Ascending aorta (tissue), 2 donors: ENCODE results near the gene ADCY7. TPM values are rescaled to one million over a fixed set of nuclear protein-coding genes. Genes with fewer than 3 reads are reported as not detected.

Source experiments
- DNase-seq, 2 donors: peaks; one replicate each; pipeline ENCODE4 v3.0.0-alpha.2; 2019; ENCODE audit warnings: low spot score in 2 of 2
- H3K27ac ChIP-seq, 2 donors: fragments of 200-600 bp; sonication (generic); one replicate each; pipeline ENCODE4 v1.5.1; 2016 to 2017; ENCODE audit warnings: mild to moderate bottlenecking in 1 of 2
- H3K27me3 ChIP-seq: fragments of 200-600 bp; sonication (generic); one replicate; pipeline ENCODE4 v1.5.1; 2017
- H3K36me3 ChIP-seq, 2 donors: fragments of 200-600 bp; sonication (generic); one replicate each; pipeline ENCODE4 v1.5.1; 2016
- H3K4me1 ChIP-seq, 2 donors: fragments of 200-600 bp; sonication (generic); one replicate each; pipeline ENCODE4 v1.5.1; 2016 to 2017; ENCODE audit warnings: mild to moderate bottlenecking in 1 of 2
- H3K4me3 ChIP-seq, 2 donors: fragments of 200-600 bp; sonication (generic); one replicate each; pipeline ENCODE4 v1.5.1; 2016 to 2017; ENCODE audit warnings: mild to moderate bottlenecking in 1 of 2
- H3K9me3 ChIP-seq, 2 donors: fragments of 200-600 bp; sonication (generic); one replicate each; pipeline ENCODE4 v1.5.1; 2016
- CTCF ChIP-seq, 3 experiments: fragments of 200-600 bp in 2 of 3; fragments of 450-650 bp in 1 of 3; sonication (generic) in 2 of 3; IDR thresholded peaks; one replicate each; pipeline ENCODE4 v1.5.1; 2016 to 2019; ENCODE audit warnings: antibody characterized with exemption in 3 of 3, mild to moderate bottlenecking in 1 of 3, moderate library complexity in 1 of 3
- intact Hi-C: fragments of 100-400 bp; cut with DNase I; formaldehyde crosslinking; loops from one replicate; pipeline ENCODE4 v1.15.1; 2023
- total RNA-seq: library from RNA; depleted of rRNA; stranded (reverse); fragments of >200 nt; gene quantifications from one replicate; pipeline ENCODE4 v1.1.0, GENCODE V29; 2016

The ADCY7 gene
- total RNA-seq, 1 donor from 2014 or later: 8.2 TPM

DNA sequence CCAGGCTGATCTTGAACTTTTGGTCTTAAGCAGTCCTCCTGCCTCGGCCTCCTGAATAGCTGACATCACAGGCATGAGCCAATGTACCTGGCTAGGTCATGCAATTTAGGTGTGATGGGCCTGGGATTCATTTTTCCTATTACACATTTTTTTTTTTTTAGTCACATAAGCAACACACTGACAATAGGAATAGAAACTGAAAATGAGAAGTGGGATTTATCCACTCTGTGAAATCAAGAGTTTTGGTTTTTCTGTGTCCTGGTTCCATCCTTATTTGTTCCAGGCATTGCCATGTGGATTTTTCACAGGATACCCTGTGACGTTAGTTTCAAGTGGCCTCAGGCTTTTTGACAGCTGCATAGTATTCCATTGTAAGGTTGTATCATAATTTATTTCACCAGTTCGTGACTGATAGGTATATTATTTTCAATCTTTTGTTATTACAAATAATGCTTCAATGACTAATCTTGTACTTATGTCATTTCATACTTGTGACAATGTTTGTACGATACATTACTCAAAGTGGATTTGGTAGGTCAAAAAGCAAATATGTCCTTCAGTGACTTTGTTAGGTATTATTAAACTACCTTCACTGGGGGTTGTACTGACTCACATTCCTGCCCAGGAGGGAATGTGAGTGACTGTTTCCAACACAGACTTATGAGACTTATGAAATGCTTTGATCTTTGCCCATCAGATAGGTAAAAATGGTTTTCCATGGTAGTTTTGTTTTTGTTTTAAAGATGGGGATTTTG lies 10.6 kb downstream of the ADCY7 start:
- DNase-seq: no peak
- Histone ChIP-seq H3K9me3 (no peaks in the 10 kb centered on the region), H3K36me3 (no peaks in the 10 kb centered on the region), H3K4me3 (no peak overlapping the region), H3K27ac (no peak overlapping the region), H3K27me3 (no peaks in the 10 kb centered on the region), H3K4me1 (peaks cover 0 to 4% of the 10 kb centered on the region in 2 donors)
- intact Hi-C loops: no loop called here
- TF ChIP-seq CTCF (IDR thresholded peaks at IDR 0.05): no peak

DNA sequence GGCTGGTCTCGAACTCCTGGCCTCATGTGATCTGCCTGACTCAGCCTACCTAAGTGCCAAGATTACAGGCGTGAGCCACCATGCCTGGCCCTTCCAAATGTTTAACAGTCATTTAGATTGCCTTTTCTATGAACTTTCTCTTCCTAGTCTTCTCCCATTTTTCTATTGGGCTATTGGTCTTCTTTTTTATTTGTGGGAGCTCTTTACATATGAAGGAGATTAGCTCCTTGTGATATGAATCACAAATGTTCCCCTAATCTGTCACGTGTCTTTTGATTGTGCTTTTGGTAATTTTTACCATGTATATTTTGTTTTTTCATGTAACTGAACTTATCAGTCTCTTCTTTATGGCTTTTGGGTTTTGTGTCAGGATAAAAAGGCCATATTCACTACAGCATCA lies 11.9 kb downstream of the ADCY7 start:
- Histone ChIP-seq H3K4me3 (no peak overlapping the region), H3K9me3 (no peaks in the 10 kb centered on the region), H3K4me1 (peaks cover 0 to 4% of the 10 kb centered on the region in 2 donors), H3K36me3 (no peaks in the 10 kb centered on the region), H3K27ac (no peak overlapping the region), H3K27me3 (no peaks in the 10 kb centered on the region)
- no peak for DNase-seq
- TF ChIP-seq CTCF (IDR thresholded peaks at IDR 0.05): no peak
- intact Hi-C loops: no loop called here

DNA sequence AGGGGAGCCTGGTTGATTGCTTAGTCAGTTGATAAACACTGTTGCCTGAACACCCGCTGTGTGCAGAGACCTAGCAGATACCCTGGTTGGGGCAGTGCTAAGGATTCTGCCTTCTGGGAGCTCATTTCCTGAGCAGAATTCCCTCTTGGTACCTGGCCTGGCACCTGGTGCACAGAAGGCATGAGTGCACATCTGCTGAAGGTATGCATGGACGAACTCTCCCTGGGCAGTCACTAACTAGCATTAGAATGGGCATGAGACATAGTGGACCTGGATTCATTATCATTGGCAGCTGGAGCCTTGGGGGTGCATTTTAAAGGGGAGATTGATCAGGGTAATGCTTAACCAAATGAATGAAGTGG lies 13.1 kb downstream of the ADCY7 start:
- H3K9me3 ChIP-seq: no peaks in the 10 kb centered on the region
- peaks cover 0 to 4% of the 10 kb centered on the region in 2 donors for H3K4me1 ChIP-seq
- DNase-seq: no peak
- no peaks in the 10 kb centered on the region for H3K36me3 ChIP-seq
- intact Hi-C loops: no loop called here
- no peaks in the 10 kb centered on the region for H3K27me3 ChIP-seq
- H3K4me3 ChIP-seq: no peak overlapping the region
- no peak for TF ChIP-seq CTCF (IDR thresholded peaks at IDR 0.05)
- H3K27ac ChIP-seq: no peak overlapping the region

DNA sequence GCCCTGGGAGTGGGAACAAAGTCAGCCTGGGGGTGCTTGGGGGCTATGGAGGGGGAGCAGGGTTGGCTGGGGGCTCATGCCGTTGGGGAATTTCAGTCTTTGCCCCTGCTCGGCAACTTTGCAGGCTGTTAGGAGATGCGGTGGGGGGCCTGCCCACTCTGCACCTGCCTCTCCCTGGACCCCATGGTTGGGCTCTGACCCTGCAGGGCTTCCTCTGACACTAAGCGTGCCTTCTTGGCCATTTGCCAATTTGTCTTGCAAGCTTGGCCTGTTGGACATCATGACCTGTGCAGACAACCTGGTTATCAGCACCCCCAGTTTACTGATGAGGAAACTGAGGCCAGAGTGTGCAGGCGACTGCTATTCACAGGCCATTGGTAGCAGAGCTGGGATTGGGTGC lies 14.6 kb downstream of the ADCY7 start:
- Histone ChIP-seq H3K36me3 (no peaks in the 10 kb centered on the region), H3K27me3 (no peaks in the 10 kb centered on the region), H3K9me3 (no peaks in the 10 kb centered on the region), H3K4me1 (peaks cover 0 to 4% of the 10 kb centered on the region in 2 donors), H3K27ac (no peak overlapping the region), H3K4me3 (no peak overlapping the region)
- intact Hi-C loops: no loop called here
- DNase-seq: no peak
- TF ChIP-seq CTCF (IDR thresholded peaks at IDR 0.05): no peak

DNA sequence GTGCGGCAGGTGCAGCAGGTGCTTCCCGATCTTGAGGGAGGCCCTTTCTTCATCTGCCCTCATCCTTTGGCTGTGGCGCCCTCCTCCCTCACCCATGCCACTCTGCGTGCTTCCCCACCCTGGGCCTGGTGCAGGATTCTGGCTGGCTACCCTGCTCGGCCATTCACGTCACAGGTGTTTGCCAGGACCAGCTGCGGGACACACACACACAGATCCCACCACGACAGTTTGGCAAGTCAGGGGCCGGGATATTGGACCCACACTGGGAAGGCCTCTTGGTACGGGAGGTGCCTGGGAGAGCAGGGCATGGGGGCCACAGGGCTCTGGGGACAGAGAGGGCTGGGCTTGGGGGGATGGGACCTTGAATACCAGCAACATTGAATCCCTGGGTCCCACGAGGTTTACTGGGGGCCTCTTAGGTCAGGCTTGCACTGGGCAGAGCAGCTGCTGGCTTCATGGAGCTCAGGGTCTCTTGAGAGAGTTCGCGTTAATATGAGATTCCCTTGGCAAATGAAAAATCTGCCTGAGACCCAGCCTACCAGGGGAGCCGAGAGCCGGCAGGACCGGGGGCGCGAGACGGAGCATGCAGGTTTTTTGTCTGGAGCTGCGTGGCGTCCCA lies 15.1 kb downstream of the ADCY7 start:
- no peaks in the 10 kb centered on the region for H3K27me3 ChIP-seq
- H3K4me1 ChIP-seq: peaks cover 0 to 4% of the 10 kb centered on the region in 2 donors
- peak overlapping the region in 1 of 2 donors; percentile 37 for H3K27ac ChIP-seq
- intact Hi-C loops: no loop called here
- no peaks in the 10 kb centered on the region for H3K36me3 ChIP-seq
- no peak for DNase-seq
- H3K4me3 ChIP-seq: no peak overlapping the region
- no peaks in the 10 kb centered on the region for H3K9me3 ChIP-seq
- no peak for TF ChIP-seq CTCF (IDR thresholded peaks at IDR 0.05)
